Kidney epithelial cell (primary cell): ENCODE measurements around the gene PPP3R1. TPM values are rescaled to one million over a fixed set of nuclear protein-coding genes. Genes with fewer than 3 reads are reported as not detected.

Source experiments
- DNase-seq: peaks from one replicate; pipeline ENCODE4 v3.0.0-alpha.2; 2010; ENCODE audit warnings: low read depth
- H3K27me3 ChIP-seq: 2 replicates; pipeline ENCODE4 v1.6.0; 2011; ENCODE audit warnings: low read length; ENCODE audit not compliant: control insufficient read depth, insufficient read depth
- H3K36me3 ChIP-seq: 2 replicates; pipeline ENCODE4 v1.5.1; 2011; ENCODE audit warnings: low read length; ENCODE audit not compliant: control insufficient read depth, insufficient read depth
- H3K4me3 ChIP-seq: 2 replicates; pipeline ENCODE4 v1.5.1; 2011; ENCODE audit warnings: low read depth, mild to moderate bottlenecking, control low read depth, low read length
- total RNA-seq: library from RNA; depleted of rRNA; stranded (reverse); fragments of >200 nt; gene quantifications from 2 replicates; pipeline ENCODE4 v1.2.3, GENCODE V29; 2015
- TF ChIP-seq, protein P1 (sequence below): IDR thresholded peaks from 2 replicates; pipeline ENCODE4 v1.5.1; 2011; ENCODE audit warnings: mild to moderate bottlenecking, moderate library complexity, low read length, control low read depth, inconsistent platforms; ENCODE audit not compliant: insufficient read depth, poor library complexity, severe bottlenecking

PPP3R1 gene
- total RNA-seq, 1 donor from 2014 or later, result 32.8 TPM

DNA sequence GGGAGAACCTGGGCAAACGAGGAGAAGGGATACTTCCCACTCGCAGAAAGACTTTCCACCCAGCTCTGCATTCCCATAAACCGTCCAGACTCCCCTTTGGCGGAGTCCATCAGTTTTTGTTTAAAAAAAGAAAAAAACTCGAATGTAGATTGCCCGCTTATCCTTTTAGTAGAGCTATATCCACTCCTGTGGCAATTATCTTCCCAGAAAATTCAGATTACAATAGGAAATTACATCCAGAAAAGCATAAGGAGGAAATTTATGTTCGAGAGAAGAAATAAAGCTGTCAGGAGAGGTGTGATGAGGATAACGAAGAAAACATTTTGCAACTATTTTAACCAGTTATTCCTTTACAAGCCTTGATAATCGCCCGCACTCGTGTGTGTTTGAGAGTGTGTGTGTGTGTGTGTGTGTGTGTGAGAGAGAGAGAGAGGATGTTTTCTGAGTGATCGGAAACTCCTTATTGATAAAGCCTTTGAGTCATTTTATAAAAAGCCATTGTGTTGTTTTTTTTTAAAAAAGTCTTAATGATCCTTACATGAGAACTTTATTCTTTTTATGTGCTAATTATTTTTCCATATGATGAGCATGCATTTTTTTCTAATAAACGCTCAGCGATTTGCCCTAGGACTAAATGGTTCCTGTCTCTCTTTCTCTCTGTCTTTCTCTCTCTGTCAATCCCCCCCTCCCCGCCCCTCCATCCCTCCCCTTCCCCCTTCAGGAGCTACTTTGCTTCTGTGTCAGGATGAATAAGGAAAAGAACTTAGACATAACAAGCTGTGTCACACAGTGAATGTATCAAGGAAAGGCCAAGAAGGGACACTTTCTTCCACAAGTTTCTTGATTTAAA, 1.1 kb upstream of the PPP3R1 start:
- Histone ChIP-seq H3K36me3 (no peaks in the 10 kb centered on the region), H3K4me3 (peak overlapping the region; percentile 98), H3K27me3 (no peaks in the 10 kb centered on the region)
- TF ChIP-seq, protein P1, sequence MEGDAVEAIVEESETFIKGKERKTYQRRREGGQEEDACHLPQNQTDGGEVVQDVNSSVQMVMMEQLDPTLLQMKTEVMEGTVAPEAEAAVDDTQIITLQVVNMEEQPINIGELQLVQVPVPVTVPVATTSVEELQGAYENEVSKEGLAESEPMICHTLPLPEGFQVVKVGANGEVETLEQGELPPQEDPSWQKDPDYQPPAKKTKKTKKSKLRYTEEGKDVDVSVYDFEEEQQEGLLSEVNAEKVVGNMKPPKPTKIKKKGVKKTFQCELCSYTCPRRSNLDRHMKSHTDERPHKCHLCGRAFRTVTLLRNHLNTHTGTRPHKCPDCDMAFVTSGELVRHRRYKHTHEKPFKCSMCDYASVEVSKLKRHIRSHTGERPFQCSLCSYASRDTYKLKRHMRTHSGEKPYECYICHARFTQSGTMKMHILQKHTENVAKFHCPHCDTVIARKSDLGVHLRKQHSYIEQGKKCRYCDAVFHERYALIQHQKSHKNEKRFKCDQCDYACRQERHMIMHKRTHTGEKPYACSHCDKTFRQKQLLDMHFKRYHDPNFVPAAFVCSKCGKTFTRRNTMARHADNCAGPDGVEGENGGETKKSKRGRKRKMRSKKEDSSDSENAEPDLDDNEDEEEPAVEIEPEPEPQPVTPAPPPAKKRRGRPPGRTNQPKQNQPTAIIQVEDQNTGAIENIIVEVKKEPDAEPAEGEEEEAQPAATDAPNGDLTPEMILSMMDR, result no peak
- no peak for DNase-seq

DNA sequence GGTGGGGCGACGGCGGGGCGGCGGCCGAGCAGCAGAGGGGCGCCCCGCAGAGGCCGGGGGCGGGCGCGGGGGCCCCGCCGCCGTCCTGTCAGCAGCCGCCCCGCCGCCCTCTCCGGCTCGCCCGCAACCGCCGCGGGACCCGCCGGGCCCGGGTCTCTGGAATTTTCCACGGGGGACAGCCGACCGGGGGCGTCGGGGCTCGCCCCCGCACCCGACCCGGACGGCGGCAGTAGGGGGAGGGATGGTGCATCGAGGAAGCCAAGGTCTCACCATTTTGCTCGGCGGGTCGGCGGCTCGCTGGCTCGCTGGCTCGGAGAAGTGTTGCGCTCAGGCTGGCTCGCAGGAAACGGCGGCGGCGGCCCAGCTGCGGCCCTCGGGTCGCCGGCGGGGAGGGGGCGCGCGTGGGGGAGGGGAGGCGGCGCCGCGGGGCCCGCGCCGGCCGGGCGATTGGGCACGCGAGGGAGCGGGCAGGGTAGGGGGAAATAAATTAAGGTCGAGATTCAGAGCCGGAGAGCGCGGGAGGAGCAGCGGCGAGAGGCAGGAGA, 405 bp downstream of the PPP3R1 start:
- TF ChIP-seq, protein P1, result no peak
- H3K27me3 ChIP-seq, result no peaks in the 10 kb centered on the region
- H3K36me3 ChIP-seq, result no peaks in the 10 kb centered on the region
- DNase-seq, result no peak
- peak overlapping the region; percentile 98 for H3K4me3 ChIP-seq

DNA sequence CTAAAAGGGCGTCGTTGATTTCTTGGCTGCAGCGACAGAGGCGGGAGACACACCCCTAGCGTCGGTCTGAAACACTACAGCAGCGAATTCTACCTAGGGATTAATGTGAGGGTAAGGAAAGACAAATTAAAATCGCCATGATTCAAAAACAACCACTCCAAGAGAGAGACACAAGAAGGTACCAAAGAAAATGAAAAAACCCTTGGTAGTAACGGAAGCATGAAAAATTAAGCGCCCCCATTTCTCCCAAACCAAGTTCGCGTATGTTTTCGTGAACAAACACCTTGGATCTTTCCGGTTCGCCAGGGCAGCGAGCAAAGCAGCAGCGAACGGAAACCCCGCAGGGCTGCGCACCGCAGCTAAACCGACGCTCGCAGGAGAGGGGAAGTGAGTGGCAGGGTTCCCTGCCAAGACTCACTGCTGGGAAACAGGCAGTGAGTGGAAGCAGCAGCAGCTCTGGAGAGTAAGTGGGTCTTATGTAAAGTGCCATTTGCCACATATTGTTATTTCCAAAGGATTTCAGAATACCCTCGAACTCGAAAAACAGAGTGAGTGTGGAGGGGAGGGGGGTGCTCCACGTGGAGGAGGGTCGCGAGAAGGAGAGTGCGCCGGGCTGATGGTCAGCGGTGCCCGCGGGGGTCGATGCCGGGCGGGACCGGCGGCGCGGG, 1.0 kb downstream of the PPP3R1 start:
- TF ChIP-seq, protein P1, result peak; percentile 68
- no peaks in the 10 kb centered on the region for H3K36me3 ChIP-seq
- DNase-seq, result peak; percentile 34
- H3K27me3 ChIP-seq, result no peaks in the 10 kb centered on the region
- H3K4me3 ChIP-seq, result peak overlapping the region; percentile 98

DNA sequence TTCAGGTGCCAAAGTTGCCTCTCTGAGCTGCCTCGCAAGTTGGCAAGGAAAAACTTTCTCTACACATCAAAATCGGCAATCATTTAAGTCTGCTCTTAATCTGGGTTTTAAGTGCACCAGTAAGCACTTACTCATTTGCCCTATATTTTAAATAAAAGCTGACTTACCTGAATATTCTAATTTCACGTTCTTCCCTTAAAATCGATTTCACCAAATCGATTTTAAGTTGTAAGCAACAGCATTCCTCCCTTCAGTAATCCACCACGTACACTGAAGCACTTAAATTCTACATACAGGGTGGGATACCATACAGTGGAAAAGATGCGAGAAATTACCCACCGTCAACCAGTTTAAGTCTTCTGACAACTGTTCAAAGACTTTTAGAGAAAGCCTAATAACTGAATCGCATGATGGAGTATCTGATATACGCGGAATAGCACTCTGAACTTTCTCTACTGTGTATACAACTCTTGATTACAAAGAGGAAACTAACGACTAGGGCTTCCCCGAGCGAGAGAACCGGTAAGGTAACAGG, 1.6 kb downstream of the PPP3R1 start:
- Histone ChIP-seq H3K4me3 (peak overlapping the region; percentile 98), H3K36me3 (no peaks in the 10 kb centered on the region), H3K27me3 (no peaks in the 10 kb centered on the region)
- no peak for DNase-seq
- TF ChIP-seq, protein P1, result no peak

DNA sequence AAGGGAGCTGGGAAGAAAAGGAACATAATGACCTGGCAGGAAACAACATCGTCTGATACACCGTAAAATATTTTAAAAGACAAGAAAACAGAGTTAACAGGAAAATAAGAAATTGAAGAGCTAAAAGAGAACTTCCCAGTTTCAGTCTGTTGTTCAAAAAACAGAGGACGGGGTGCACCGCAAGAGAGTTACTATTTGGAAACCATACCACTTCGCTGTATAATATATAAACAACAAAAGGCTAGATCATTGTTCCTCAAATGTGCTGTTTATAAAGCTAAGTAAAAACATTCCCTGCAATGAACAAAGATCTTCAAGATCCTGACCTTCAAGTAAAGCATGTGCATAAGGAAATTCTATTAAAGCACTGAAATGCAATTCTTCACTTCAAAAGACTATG, 2.1 kb downstream of the PPP3R1 start:
- Histone ChIP-seq H3K27me3 (no peaks in the 10 kb centered on the region), H3K36me3 (no peaks in the 10 kb centered on the region)
- TF ChIP-seq, protein P1, result no peak

More for the DNA sequence above, 2.1 kb downstream of the PPP3R1 start:
- no peak for DNase-seq
- H3K4me3 ChIP-seq, result peak overlapping the region; percentile 98
